ENCODE data around the gene GNAT2. TPM values are rescaled to one million over a fixed set of nuclear protein-coding genes. Genes with fewer than 3 reads are reported as not detected.
A peak's percentile ranks its signal among the peaks of the same experiment; 100 is the strongest.

Gene GNAT2
- polyA plus RNA-seq, 1 experiment, result 0.06 TPM

DNA sequence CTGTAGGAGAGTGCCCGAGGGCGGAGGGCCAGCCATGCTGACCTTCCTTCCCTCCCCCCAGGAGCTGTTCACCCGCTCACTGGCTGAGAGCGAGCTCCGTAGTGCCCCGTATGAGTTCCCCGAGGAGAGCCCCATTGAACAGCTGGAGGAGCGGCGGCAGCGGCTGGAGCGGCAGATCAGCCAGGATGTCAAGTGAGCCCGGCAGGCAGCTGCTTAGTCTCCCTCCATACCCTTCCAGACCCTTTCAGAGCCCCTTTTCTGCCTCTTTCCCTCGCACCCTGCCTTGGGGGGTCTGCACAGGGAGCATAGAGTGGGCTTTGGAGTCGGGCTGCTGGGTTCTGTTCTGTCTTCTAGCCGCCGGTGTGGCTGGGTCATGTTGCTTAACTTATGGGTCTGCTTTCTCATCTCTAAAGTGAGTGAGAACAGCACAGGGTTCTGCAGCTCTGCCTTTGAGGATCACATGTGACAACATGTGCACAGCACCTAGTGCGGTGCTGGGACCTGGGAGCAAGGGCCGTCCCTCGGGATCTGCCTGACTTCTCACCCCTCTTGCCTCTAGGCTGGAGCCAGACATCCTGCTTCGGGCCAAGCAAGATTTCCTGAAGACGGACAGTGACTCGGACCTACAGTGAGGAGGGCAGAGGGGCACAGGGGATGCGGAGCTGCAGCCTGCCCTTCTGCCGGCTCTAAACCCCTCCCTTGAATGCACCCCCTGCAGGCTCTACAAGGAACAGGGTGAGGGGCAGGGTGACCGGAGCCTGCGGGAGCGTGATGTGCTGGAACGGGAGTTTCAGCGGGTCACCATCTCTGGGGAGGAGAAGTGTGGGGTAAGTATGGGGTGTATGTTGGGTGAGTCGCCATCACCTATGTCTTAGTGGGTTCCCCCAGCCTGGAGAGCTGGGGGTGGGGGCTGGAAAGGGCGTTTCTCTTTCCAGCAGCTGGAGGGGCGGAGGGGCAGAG is 6.5 kb upstream of the GNAT2 start:
- no peaks in the 10 kb centered on the region for H3K27me3 ChIP-seq (ENCODE audit: control insufficient read depth, insufficient read depth, low read length)
- H3K27ac ChIP-seq (ENCODE audit: low read depth, low read length), result no peak overlapping the region
- H3K9me3 ChIP-seq (ENCODE audit: control insufficient read depth, insufficient read depth, low read length), result no peaks in the 10 kb centered on the region; the same call in 1 of the 2 replicates
- CTCF ChIA-PET, result interaction anchor here (1.5 to 8.9 kb wide), 2 partner anchors 13 to 80 kb away, joined by 4 to 64 read pairs; no protein-coding TSS in a partner anchor
- H3K4me3 ChIP-seq (ENCODE audit: low read depth, low read length), result no peak overlapping the region
- TF ChIP-seq, protein P1, sequence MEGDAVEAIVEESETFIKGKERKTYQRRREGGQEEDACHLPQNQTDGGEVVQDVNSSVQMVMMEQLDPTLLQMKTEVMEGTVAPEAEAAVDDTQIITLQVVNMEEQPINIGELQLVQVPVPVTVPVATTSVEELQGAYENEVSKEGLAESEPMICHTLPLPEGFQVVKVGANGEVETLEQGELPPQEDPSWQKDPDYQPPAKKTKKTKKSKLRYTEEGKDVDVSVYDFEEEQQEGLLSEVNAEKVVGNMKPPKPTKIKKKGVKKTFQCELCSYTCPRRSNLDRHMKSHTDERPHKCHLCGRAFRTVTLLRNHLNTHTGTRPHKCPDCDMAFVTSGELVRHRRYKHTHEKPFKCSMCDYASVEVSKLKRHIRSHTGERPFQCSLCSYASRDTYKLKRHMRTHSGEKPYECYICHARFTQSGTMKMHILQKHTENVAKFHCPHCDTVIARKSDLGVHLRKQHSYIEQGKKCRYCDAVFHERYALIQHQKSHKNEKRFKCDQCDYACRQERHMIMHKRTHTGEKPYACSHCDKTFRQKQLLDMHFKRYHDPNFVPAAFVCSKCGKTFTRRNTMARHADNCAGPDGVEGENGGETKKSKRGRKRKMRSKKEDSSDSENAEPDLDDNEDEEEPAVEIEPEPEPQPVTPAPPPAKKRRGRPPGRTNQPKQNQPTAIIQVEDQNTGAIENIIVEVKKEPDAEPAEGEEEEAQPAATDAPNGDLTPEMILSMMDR (IDR thresholded peaks at IDR 0.05; ENCODE audit: low read depth, low read length), result no peak
- no peak for DNase-seq (ENCODE audit: low read depth, low spot score)
- POLR2A ChIA-PET, result interaction anchor here (0.6 to 1.1 kb wide), 2 partner anchors 28 to 77 kb away, joined by 4 to 5 read pairs; partner anchors contain the start of gene GNAI3

DNA sequence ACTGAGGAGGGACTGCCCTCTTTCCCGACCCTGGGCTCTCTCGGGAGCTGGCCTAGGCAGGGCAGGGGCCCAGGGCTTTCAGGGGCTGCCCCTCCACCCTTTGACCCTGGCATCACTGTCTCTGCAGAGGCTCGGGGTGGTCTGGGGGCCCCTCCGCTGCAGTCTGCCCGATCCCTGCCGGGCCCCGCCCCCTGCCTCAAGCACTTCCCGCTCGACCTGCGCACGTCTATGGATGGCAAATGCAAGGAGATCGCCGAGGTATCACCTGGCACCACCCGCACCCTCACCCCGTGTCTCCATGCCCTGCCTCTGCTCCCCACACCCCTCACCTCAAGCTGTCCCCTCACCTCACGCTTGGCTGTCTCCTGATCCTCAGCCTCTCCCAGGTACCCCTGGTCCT is 5.8 kb upstream of the GNAT2 start:
- Histone ChIP-seq H3K9me3 (ENCODE audit: control insufficient read depth, insufficient read depth, low read length) (no peaks in the 10 kb centered on the region; the same call in 1 of the 2 replicates), H3K27ac (ENCODE audit: low read depth, low read length) (no peak overlapping the region), H3K27me3 (ENCODE audit: control insufficient read depth, insufficient read depth, low read length) (no peaks in the 10 kb centered on the region), H3K4me3 (ENCODE audit: low read depth, low read length) (no peak overlapping the region)
- ChIA-PET CTCF (interaction anchor here (1.5 to 8.9 kb wide), 2 partner anchors 14 to 79 kb away, joined by 4 to 64 read pairs; no protein-coding TSS in a partner anchor), POLR2A (interaction anchor here (1.1 kb wide), 1 partner anchor 77 kb away, joined by 5 read pairs; the partner anchor contains the start of gene GNAI3)
- no peak for DNase-seq (ENCODE audit: low read depth, low spot score)
- TF ChIP-seq, protein P1 (IDR thresholded peaks at IDR 0.05; ENCODE audit: low read depth, low read length), result no peak

DNA sequence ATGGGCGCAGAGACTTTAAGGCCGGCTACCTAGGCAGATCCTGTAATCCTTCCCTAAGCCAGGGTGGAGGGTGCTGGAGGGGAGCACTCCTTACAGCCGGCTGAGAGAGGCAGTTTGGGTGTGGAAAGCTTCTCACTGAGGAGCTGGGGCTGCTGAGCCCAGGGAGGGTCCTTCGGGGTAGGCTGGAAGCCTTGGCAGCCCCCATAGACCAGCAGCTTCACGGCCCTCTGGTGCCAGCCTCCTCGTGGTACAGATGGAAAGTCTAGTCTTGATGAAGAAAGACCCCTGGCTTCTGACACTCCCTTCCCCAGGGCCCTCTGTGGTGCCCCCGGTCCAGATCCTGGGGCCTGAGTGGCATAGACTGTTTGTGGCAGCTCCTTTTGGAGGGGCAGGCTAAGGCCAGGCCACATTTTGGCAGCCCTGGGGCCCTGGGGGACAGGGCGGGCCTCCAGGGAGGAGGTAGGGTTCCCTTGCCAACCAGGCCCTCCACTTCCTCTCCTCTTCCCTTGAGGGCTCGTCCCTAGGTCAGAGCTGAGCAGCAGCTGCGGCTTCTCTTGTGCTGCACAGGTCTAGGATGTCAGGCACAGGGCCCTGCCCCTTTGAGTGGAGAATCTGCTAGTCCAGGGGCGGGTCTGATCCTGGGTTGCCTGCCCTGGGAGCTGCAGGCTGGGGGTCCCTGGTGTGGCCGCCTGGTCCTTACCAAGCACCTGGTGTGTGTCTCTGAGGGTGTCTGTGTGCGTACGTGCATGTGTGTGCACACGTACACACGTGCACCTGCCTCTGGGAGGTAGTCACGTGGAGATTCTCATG is 5.0 kb upstream of the GNAT2 start:
- H3K27me3 ChIP-seq (ENCODE audit: control insufficient read depth, insufficient read depth, low read length), result no peaks in the 10 kb centered on the region
- no peak overlapping the region for H3K4me3 ChIP-seq (ENCODE audit: low read depth, low read length)
- TF ChIP-seq, protein P1 (IDR thresholded peaks at IDR 0.05; ENCODE audit: low read depth, low read length), result no peak
- no peak overlapping the region for H3K27ac ChIP-seq (ENCODE audit: low read depth, low read length)
- no peaks in the 10 kb centered on the region; the same call in 1 of the 2 replicates for H3K9me3 ChIP-seq (ENCODE audit: control insufficient read depth, insufficient read depth, low read length)
- ChIA-PET POLR2A (interaction anchor here (0.5 to 1.8 kb wide), 2 partner anchors 76 to 774 kb away, joined by 8 to 12 read pairs; partner anchors contain the start of gene GNAI3), CTCF (interaction anchor here (0.5 to 8.9 kb wide), 4 partner anchors 15 to 359 kb away, joined by 3 to 64 read pairs (median 4); no protein-coding TSS in a partner anchor)
- DNase-seq (ENCODE audit: low read depth, low spot score), result no peak

DNA sequence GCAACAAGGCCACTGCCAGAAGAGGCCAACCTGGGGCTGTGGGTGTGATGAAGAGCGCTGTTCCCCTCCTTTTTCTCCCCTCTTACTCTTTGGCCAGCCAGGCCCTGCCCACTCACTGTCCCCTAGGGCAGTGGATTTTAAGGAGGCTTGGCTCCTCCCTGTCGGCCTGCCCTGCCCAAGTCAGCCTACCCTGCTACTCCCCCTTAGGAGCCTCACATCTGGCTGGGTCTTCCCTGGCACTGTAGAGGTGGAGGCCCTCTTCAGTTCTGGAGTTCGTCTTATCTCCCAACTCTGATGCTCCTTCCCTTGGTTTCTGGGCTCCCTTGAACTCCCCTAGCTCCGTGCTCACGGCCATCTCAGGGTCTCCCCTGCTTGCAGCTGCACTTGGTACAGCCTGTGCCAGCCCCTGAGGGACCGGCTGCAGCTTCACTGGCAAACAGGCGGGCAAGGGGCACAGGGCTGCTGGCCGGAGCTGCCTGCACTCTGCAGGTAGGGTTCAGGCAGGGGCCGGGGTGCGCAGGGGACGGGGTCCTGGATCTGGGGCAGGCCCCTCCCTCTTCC is 4.3 kb upstream of the GNAT2 start:
- TF ChIP-seq, protein P1 (IDR thresholded peaks at IDR 0.05; ENCODE audit: low read depth, low read length), result no peak
- Histone ChIP-seq H3K27ac (ENCODE audit: low read depth, low read length) (no peak overlapping the region), H3K4me3 (ENCODE audit: low read depth, low read length) (peak overlapping the region; percentile 7; the same call in 1 of the 2 replicates), H3K27me3 (ENCODE audit: control insufficient read depth, insufficient read depth, low read length) (no peaks in the 10 kb centered on the region), H3K9me3 (ENCODE audit: control insufficient read depth, insufficient read depth, low read length) (no peaks in the 10 kb centered on the region; the same call in 1 of the 2 replicates)
- ChIA-PET CTCF (interaction anchor here (0.5 to 8.9 kb wide), 4 partner anchors 15 to 360 kb away, joined by 3 to 64 read pairs (median 4); no protein-coding TSS in a partner anchor), POLR2A (interaction anchor here (0.5 to 1.8 kb wide), 2 partner anchors 75 to 775 kb away, joined by 8 to 12 read pairs; partner anchors contain the start of gene GNAI3)
- DNase-seq (ENCODE audit: low read depth, low spot score), result no peak

All from AG04450 (cell line).